HG03097 (cell line): ENCODE results near the gene POLR1A.

ENCODE experiments used
- ATAC-seq: cut with Tn5 transposase; IDR thresholded peaks from one replicate; pipeline ENCODE4 v1.9.1; 2021; ENCODE audit not compliant: unreplicated experiment, low FRiP score

Gene POLR1A

DNA sequence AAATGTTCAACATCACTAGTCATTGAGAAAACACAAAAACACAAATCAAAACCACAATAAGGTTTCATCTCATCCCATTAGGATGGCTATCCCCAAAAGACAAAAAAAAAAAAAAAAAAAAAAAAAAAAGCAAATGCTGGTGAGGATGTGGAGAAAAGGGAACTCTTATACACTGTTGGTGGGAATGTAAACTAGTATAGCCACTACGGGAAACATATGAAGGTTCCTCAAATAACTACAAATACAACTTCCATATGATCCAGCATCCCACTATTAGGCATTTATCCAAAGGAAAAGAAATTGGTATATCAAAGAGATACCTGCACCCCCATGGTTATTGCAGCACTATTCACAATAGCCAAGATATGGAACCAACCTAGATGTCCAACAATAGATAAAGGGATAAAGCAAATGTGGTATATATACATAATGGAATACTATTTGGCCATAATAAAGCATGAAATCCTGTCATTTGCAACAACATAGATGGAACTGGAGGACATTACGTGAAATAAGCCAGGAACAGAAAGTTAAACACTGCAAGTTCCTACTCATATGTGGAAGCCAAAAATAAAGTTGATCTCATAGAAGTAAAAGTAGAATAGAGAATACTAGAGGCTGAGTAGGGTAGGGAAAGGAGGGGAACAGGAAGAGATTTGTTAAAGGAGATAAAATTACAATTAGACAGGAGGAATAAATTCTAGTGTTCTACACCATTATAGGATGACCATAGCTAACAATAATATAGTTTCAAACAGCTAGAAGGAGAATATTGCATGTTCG is 8.4 kb downstream of the POLR1A start:
- ATAC-seq = no peak

DNA sequence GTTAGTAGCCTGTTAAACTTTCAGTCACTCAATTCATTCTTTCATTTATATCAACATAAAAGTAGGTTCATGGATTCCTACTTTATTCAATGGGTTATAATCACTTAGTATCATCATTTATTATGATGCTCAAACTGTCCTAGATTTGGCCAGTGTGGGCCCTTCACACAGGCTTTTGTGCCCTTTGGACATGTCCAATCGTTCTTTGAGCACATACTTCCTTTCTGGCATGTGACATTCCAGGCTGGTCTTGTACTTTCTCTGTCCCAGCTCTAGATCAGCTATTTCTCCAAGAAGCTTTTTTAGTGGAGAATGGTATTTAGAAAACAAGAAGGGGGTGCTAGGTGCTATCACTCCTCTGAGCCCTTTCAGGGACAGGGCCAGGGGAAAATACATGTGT is 11.5 kb downstream of the POLR1A start:
- no peak for ATAC-seq

DNA sequence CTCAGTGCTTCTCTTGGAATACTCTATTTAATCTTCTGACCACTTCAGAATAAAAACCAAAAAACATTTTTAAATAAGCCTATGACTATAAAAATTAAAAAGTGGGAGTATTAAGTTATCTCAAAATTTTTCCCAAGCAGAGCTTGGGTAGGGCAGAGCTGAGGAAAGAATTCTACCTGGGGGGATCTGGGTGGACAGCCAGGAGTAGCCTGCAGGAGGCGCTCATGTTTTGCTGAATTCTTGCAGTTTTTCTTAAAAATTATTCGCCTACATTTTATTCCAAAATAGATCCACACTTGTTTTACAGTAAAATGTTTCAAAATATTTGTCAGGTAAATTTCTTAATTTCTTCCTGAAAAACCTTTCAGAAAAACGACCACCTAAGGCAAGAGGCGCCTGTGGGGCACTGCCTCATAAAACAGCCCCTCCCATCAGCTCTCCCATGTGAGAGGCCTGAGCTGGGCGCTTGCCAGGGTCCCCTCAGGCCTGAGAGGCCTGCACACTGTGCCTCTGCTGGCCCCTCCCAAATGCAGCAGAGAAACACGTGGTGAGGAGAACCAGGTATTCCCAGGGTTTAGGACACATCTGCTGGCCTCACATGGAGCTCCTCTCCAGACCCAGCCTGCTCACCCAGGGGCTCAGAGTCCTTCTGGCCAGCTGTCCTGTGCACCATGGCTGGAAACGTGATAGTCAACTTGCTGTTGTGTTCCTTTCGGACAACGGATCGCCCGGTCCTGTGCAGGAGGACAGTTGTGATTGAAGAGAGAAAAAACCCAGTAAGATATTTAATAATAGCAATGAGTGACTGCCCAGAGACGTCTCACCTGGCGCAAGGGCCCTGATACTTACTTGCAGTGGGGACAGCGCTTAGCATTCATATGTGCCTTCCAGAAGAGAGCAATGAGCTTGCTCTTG is 17.5 kb downstream of the POLR1A start:
- no peak for ATAC-seq

DNA sequence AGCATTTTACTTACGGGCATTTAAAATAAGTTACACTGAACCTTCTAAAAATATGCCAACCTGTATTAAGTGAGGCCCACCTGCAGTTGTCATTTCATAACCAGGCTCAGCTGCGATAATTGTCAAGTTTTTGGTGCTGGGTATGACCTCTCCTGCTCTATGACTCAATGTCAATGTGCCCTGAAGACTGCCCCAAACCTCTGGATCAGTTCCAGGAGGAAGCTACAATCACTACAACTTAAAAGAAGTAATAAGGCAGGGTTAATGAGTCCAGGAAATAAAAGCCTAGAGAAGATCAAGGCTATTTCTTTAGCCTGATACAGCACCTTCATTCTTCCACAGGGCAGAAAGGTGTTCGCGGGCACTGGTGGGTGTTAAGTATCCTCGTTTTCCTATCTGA is 22.9 kb downstream of the POLR1A start:
- no peak for ATAC-seq

DNA sequence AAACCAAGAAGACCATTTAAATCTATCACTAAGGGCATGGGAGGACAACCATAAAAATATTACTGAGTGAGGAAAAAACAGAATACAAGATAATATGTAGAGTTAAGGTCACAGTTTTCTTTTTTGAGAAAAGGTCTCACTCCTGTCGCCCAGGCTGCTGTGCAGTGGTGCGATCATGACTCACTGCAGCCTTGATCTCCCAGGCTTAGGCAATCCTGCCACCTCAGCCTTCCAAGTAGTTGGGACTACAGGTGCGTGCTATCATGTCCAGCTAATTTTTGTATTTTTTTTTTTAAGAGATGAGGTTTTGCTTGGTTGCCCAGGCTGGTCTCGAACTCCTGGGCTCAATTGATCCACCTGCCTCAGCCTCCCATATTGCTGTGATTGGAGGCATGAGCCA is 24.0 kb downstream of the POLR1A start:
- no peak for ATAC-seq

DNA sequence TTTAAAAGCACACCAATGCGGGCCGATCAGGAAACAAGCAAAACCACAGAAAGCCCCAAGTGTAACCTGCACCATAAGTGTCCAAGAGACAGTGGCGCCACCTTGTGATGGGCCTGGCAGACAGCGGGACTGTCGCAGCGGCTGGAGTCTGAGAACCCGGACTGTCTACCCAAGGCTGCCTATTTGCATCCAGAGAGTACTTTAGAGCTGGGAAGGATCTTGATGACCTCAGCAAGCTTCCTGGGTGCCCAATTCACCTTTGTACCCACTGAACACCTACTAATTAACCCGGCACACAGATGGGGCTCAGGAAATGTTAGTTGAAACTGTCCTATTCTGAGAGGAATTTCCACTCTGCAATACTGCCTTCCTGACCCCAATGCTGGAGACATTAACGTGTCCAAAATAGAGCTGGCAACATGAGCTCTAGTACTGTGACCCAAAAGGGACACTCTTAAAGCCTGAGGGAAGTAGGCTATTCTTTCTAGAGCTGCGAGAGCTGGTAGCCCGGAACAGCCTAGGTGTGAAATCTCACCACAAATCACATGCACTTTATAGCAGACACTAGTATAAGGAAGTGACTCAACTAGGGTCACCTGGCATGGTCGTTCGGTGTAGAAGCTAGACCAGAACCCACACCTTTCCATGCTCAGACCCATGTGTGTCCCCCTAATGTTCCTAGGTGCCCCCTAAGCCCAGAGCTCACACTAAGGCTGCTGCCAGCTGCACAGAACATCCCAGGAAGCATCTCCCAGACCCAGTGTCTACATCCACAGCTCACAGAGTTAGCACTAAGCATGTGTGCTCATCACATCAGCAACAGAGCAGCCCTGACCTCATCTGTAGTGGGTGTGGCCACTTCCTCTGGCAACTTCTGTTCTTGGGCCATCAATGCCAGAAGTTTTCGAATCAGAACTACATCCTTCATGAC is 25.4 kb downstream of the POLR1A start:
- ATAC-seq = peak; percentile 63

DNA sequence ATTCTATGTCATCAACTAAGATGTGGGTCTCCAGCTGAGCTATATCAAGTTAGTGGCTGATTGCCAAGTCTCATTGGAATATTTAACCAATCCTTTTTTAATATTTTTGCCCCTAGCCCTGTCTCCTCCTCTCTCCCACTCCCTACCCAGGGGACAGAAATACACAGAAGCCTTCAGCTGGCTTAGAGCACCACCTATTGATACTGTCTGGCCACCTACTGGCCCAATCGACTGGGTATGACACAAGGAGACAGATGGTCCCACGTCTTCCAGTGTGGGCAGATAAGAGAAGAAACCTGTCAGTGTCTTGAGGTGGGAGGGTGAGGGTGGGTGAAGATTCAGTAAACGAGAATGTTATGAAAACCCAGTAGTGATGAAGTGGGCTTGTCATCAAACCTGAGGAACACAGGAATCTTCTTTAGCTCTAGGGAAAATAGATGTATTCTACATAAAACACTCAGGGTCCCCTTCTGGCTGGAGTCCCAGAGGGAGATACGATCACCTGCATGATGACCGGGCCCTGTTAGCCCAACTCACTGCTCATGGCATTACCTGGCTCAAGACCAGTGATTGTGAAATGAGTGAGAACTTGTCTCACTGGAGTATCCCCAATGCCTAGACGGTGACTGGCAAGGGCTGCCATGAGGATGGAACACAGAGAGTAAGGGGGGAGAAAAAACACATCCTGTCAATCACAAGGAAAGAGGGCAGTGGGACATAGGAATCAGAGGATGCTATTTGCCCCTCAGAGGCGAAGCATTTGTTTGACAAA is 26.7 kb downstream of the POLR1A start:
- no peak for ATAC-seq

DNA sequence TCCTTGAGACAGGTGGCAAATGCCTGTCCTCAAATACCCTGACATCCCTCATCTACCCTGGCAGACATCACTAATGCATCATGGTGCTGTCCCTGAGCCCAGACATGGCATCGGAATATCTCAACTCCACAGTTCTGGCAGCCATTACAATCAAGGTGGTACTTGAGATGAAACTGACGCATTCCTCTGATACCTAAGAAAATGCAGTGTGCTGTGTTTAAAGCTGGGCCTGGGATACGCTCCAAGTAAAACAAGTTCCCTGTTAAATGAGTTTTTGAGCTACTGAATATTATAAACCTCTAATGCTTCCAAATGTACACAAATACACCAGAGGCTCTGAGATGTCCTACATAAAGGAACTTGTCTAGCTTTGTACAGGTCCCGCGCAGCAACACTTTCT is 29.8 kb downstream of the POLR1A start:
- no peak for ATAC-seq

DNA sequence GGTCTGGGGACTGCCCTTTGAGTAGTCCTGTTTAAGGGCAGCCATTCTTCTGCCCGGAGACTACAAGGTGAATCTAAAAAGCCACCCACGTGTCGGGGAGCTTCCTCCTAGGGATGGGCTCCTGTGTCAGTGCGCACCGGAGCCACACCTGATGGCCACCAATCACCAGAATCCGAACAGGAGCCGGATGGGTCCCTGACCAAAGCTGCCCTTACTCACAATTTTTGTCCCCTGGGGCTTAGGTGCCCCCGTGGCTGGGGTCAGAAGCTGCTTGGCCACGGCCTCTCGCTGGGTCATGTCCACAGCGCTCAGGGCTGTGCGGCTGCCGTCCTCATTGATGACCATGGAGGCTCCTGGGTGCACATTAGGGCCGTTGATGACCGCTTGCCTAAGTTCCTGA is 30.9 kb downstream of the POLR1A start:
- ATAC-seq = no peak

DNA sequence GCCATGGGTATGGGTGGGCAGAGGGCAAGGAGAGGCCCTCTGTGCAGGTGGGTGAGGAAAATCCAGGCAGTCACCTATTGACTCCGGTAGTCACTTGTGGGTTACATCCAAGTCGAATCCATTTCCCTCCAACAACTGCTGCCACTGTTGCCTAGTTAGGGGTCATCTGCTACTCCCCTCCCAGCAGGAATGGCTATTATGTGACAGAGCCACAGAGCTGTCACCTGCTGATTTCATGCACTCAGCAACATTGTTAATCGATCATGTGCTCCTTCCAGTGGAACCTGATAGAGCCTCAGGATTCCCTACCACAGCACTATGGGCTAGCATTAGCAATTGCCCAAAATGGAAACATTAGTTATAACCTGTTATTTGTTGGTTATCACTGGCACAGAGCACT is 31.4 kb downstream of the POLR1A start:
- ATAC-seq = no peak

DNA sequence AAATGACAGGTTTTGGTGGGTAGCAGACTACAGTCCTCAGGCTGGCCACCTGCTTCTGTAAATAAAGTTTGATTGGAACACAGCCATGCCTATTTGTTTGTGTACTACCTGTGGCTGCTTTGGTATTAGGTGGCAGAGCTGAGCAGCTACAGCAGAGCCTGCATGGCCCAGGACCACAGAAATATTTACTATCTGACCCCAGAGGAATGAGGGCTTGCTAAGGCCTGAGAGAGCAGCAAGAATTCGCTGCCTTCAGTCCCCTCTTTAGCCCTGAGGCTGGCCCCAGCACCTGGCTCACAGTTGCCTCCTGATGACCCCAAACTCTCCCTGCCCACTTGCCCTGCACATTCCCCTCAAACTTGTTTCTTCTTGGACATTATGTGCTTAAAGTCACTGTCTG is 32.5 kb downstream of the POLR1A start:
- no peak for ATAC-seq

DNA sequence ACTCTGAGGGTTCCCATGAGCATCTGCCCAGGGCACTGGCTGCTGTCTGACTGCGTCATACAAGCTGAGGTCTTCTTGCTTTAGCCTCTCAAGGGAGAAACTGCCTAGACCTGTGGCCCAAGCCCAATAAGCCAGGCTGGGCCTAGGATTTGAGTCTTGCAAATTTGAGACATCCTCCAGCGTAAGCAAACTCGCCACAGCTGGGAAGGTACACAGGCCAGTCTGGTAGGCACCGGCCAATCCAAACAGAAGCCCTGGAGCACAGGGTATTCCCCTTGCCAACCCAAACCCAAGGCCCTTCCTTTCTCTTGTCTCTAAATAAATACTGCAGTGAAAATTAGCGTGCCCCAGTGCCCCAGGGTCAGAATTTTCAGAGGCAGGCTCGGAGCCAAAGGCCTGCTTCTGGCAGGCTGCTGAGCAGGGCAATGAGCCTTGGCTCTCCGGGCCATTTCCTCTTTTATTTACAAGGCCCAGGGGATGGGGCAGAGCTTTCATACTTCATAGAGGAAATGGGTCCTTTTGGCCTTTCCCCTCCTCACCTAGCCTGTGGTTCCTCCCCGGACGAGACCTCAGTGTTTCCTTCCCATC is 33.3 kb downstream of the POLR1A start:
- ATAC-seq = no peak

DNA sequence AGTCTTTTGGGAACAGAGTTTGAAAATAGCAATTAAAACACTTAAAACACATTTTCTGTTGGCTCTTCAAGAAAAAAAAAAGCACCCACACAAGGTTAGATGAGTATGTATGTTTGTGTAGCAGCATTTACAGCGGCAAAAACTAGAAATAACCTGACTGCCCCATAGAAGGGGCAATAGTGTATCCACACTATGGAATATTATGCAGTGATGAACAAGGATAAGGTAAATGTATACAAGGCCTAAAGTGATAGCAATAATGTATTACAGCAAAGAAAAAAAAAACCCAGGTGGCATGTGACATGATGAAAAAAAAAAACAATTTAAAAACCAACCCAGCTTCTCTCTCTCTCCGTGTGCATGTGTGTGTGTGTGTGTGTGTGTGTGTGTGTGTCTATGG is 34.8 kb downstream of the POLR1A start:
- no peak for ATAC-seq

DNA sequence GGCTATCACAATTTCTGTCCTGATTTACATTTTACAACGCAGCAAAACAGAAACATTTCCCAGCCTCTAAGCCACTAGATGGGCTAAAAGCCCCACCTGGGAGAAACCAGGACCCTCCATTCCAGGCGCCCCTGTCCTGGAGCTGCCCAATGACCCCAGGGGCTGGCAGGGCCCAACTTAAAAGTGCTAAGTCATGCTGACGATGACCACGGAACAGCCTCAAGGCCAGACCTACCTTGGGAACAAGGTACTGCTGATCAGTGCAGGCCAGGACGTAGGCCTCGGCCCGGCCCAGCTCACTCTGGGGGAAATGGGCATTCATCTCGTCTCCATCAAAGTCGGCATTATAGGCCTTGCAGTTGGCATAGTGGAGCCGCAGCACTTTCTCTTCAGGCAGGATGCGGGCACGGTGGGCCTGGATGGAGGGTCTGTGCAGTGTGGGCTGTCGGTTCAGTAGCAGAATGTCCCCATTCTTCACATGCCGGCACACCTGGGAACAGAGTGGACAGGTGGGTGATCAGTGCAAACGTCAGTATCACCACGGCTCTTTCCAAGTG is 35.8 kb downstream of the POLR1A start:
- no peak for ATAC-seq

DNA sequence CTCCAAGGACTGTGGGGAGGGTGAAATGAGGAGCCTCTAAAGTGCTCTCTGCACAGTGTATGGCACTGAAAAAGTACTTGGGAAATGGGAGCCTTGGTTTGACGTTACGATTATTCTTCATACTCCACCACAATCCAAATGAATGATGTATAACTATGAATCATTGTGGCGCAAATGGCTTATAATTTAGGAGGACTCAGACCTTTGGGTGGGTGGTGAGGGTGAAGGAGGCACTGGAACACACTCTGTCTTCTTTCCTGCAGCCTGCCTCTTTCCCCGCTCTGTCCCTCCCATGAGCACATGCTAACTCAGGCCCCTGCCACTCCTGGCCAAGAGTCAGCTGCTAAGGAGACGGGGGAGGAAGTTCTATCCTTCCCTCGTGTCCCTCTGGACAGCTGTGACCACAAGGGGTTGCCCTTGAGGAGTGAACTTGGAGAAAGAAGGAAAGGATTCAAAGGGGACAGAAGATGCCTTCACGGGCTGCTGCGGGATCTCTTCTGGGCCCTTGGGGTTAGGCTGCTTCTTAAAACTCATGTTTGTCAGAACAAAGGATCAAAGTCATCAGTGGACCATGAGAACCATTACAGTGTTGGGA is 36.5 kb downstream of the POLR1A start:
- no peak for ATAC-seq

DNA sequence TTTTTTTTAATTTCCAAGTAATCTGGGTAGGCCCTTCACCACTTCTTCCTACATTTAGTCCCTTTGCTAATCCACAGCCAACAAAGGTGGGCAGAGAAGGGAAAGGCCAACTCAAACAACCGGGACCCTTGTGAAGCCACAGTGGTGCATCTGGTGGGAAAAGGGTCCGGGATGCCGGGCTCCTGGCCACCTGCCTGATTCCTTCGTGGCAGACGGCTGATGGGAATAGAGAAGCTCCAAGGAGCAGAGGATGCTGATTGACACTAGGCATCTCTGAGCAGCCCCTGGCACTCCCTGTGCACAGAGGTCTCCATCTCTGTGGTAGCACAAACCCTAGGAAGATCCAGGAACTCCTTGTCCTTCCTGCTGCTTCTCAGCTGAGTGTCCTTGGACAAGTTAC is 37.0 kb downstream of the POLR1A start:
- no peak for ATAC-seq

DNA sequence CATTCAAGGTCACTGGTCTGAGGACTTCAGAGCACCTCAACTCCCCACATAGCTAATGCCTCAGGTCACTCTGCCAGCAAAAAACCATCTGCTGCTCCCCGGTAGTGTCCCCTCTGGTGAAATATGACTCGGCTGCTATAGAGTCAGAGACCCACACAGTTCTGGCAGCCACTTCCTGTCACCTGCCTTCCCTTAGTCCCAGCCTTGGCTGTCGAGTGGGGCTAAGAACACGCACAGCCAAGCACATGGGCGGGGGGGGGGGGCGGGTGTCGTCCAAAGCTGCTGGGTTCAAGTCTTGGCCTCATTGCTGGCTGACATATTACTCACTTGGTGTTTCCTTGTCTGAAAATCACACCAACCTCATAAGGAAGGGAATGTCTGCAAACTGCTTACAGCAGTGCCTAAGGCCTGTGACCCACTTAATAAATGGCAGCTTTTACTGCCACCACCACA is 37.5 kb downstream of the POLR1A start:
- ATAC-seq = no peak

DNA sequence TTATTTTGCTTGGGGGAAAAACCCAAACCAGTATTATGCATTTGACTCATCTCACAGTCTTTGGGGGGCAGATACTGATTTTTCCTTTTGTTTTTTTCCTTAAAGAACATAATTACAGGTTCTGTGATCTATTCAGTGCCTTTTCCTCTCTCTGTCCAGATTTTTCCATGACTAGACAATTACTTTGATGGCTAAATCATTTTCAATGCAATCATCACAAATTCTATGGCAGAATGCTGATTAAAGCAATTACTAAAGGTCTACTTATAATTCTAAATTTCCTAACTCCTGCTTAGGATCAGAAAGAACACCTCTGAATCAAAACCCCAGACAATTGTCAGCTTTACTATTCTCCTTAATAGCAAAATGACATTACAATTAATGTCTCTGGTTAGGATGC is 38.8 kb downstream of the POLR1A start:
- no peak for ATAC-seq

DNA sequence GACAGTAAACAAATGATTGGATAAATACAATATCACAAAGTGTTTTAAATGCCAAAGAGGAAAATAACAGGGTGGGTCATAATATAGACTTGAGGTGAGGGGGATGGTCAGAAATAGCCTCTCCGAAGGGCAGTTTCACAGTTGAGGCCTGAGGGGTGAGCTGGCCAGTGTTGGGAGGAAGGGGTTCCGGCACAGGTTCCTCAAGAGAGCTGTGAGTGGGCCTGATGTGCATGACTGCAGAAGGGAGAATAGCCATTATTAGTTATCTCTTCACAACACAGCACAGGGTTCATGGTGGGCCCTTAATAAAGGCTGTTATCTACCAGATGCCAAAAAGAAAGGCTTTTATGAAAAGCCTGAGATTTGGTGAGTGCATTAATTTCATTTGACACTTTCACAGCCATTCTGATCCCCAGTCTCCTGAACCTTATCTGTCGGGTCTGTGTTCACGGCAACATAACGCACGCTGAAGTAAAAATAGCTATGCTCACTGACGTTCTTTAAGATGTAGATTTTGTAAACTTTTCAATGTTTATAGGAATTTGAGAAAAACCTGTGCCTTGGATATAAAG is 39.6 kb downstream of the POLR1A start:
- no peak for ATAC-seq
